H1 (cell line): Measurements from ENCODE around the gene SLC23A1. TPM values are rescaled to one million over a fixed set of nuclear protein-coding genes. Genes with fewer than 3 reads are reported as not detected.

ENCODE experiments used
- CBX8 ChIP-seq: fragments of 300-800, 300-1000 bp; sonication (generic); IDR thresholded peaks from 2 replicates; pipeline ENCODE4 v1.7.1; 2016; ENCODE audit warnings: low read depth, low read length, borderline replicate concordance
- HDAC2 ChIP-seq, 2 experiments: fragments of 300-600 bp in 1 of 2; sonication (generic) in 1 of 2; IDR thresholded peaks; 2 replicates each; pipeline ENCODE4 v1.6.1; 2011 to 2012; ENCODE audit warnings: low read depth in 2 of 2, low read length in 2 of 2, mild to moderate bottlenecking in 2 of 2, moderate library complexity in 2 of 2, borderline replicate concordance in 1 of 2, inconsistent platforms in 1 of 2
- polyA plus RNA-seq, 7 experiments: library from polyadenylated mRNA; depleted of rRNA in 3 of 7; stranded (reverse) in 5 of 7; unstranded in 2 of 7; fragments of >200 nt in 5 of 7; fragments of 200-250 nt in 2 of 7; gene quantifications; 1 replicate in 5 of 7; 2 replicates in 1 of 7; 4 replicates in 1 of 7; pipeline versions ENCODE4 v1.2.1 to v1.2.3, GENCODE V29; 2011 to 2013; ENCODE audit warnings: missing spikeins in 2 of 7, mixed read lengths in 2 of 7
- total RNA-seq: library from RNA; stranded (reverse); fragmentation: NEBNext Ultra II Directional; extraction: Animal tissue kit (Norgen Biotek cat#: 25700); gene quantifications from 2 replicates; pipeline ENCODE4 v1.2.1, GENCODE V29; 2021

Gene SLC23A1
- total and polyA plus RNA-seq, 2 of the 8 experiments (the other 6 are each of a cell fraction or from before 2014, with no cell fraction given) = not detected

DNA sequence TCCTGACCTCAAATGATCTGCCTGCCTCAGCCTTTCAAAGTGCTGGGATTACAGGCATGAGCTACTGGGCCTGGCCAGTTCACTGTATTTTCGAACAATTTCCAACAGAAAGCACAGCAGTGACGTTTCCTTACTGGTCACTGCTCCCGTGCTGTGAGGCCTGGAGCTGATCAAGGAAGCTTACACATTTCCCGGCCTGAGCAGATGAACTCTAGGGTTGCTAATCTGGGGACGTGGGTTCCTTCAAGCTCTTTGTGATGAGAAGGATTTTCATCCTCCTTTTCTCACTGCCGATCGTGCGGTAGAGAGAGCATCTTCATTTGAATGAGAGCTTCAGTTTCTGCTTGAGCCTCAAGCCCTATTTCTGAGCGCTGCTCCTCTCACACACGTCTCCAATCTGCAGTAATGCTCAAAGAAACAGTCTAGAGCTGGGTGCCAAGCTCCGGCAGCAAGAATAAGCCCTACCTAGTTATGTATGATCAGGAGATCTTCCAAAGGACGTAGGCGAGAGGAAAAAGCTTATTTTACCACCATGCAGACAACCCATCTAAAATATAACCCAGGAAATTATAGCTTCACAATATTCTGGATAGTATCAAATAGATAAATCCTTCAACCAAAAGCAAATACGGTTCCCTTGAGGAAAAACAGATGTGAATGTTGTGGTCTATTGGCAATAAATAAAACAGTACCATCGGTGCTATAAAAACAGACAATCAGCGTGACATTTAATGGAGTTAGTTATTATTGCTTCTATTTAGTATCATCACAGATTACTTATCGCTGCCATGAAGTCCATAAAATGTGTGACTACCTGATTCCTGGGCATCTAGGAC is 28.1 kb upstream of the SLC23A1 start (continued):
- TF ChIP-seq CBX8 (no peak), HDAC2 (IDR thresholded peaks at IDR 0.05; ENCODE audit: borderline replicate concordance in 1 of 2, low read depth in 2 of 2, low read length in 2 of 2) (no peak)
